ENCODE measurements around the gene TSNAX.

GRCh38 chr1:231553320-231553719 is 24.9 kb downstream of the TSNAX start:
- TF ChIP-seq, protein P1, sequence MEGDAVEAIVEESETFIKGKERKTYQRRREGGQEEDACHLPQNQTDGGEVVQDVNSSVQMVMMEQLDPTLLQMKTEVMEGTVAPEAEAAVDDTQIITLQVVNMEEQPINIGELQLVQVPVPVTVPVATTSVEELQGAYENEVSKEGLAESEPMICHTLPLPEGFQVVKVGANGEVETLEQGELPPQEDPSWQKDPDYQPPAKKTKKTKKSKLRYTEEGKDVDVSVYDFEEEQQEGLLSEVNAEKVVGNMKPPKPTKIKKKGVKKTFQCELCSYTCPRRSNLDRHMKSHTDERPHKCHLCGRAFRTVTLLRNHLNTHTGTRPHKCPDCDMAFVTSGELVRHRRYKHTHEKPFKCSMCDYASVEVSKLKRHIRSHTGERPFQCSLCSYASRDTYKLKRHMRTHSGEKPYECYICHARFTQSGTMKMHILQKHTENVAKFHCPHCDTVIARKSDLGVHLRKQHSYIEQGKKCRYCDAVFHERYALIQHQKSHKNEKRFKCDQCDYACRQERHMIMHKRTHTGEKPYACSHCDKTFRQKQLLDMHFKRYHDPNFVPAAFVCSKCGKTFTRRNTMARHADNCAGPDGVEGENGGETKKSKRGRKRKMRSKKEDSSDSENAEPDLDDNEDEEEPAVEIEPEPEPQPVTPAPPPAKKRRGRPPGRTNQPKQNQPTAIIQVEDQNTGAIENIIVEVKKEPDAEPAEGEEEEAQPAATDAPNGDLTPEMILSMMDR (IDR thresholded peaks at IDR 0.05): no peak
- TF ChIP-seq SMC3 (IDR thresholded peaks at IDR 0.05; ENCODE audit: low read depth, low read length) (no peak), POLR2AphosphoS5 (IDR thresholded peaks at IDR 0.05; ENCODE audit: low read depth, low read length) (no peak), EP300 (IDR thresholded peaks at IDR 0.05; ENCODE audit: borderline replicate concordance in 1 of 2, low read depth in 1 of 2, low read length in 1 of 2) (no peak), TAF1 (IDR thresholded peaks at IDR 0.05; ENCODE audit: borderline replicate concordance, low read depth, low read length) (no peak)
- TF ChIP-seq, protein P2, sequence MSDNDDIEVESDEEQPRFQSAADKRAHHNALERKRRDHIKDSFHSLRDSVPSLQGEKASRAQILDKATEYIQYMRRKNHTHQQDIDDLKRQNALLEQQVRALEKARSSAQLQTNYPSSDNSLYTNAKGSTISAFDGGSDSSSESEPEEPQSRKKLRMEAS (IDR thresholded peaks at IDR 0.05; ENCODE audit: low read depth): no peak
- TF ChIP-seq, protein P3, sequence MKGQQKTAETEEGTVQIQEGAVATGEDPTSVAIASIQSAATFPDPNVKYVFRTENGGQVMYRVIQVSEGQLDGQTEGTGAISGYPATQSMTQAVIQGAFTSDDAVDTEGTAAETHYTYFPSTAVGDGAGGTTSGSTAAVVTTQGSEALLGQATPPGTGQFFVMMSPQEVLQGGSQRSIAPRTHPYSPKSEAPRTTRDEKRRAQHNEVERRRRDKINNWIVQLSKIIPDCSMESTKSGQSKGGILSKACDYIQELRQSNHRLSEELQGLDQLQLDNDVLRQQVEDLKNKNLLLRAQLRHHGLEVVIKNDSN (IDR thresholded peaks at IDR 0.05; ENCODE audit: borderline replicate concordance, low read depth): no peak
